Panc1 (cell line): Measurements from ENCODE around the gene BUB1. TPM values are rescaled to one million over a fixed set of nuclear protein-coding genes. Genes with fewer than 3 reads are reported as not detected.
"Not testable (repeated sequence)": the region's sequence is repeated elsewhere in the genome, so short reads cannot be mapped to it uniquely, and the experiment has no call there.

Experiments
- ATAC-seq: fragments of 200-7000 bp; cut with Tn5 transposase; 2 replicates; pipeline ENCODE4 v1.9.1; 2020; ENCODE audit warnings: mild to moderate bottlenecking, moderate library complexity
- BruUV-seq: library from RNA; stranded (reverse); fragments of 400-500 nt; replicated peaks from 2 replicates; lab custom pipeline; 2021; lab: Mats Ljungman, UMichigan
- CTCF ChIA-PET: fragments of 300-600 bp; sonication (Branson Sonifier 250); formaldehyde crosslinking; loops from one replicate; lab custom pipeline; 2022; ENCODE audit warnings: antibody characterized with exemption; lab: Charles Lee
- POLR2A ChIA-PET: fragments of 300-600 bp; sonication (Branson Sonifier 250); formaldehyde crosslinking; loops from one replicate; lab custom pipeline; 2022; ENCODE audit warnings: antibody characterized with exemption; lab: Charles Lee
- DNase-seq: peaks from one replicate; pipeline ENCODE4 v3.0.0-alpha.2; 2010; ENCODE audit warnings: low read depth, low spot score
- H3K27ac ChIP-seq: 2 replicates; pipeline ENCODE4 v1.5.1; 2011; ENCODE audit warnings: mild to moderate bottlenecking, low read length, inconsistent platforms
- H3K27me3 ChIP-seq: fragments of 200-500 bp; sonication (Bioruptor generic); 2 replicates; pipeline ENCODE4 v1.6.0; 2014; ENCODE audit warnings: low read length, inconsistent platforms; ENCODE audit not compliant: control insufficient read depth, insufficient read depth
- H3K36me3 ChIP-seq: fragments of 200-500 bp; sonication (Bioruptor generic); 2 replicates; pipeline ENCODE4 v1.5.1; 2014; ENCODE audit warnings: inconsistent platforms, mild to moderate bottlenecking, low read length, moderate library complexity; ENCODE audit not compliant: control insufficient read depth, insufficient read depth
- H3K4me1 ChIP-seq: 2 replicates; pipeline ENCODE4 v1.5.1; 2011; ENCODE audit warnings: inconsistent platforms, mild to moderate bottlenecking, low read length, moderate library complexity; ENCODE audit not compliant: control insufficient read depth, insufficient read depth
- H3K4me3 ChIP-seq, 2 experiments: 2 replicates each; pipeline ENCODE4 v1.5.1; 2011 to 2012; ENCODE audit warnings: low read depth in 2 of 2, low read length in 2 of 2, mild to moderate bottlenecking in 2 of 2, inconsistent platforms in 1 of 2, moderate library complexity in 1 of 2
- H3K9me3 ChIP-seq: fragments of 200-500 bp; sonication (Bioruptor generic); 2 replicates; pipeline ENCODE4 v1.5.1; 2014; ENCODE audit warnings: low read depth, mild to moderate bottlenecking, inconsistent platforms, low read length, moderate library complexity; ENCODE audit not compliant: control insufficient read depth, insufficient read depth
- POLR2AphosphoS5 ChIP-seq: IDR thresholded peaks from 2 replicates; pipeline ENCODE4 v1.6.1; 2012; ENCODE audit warnings: mild to moderate bottlenecking, low read depth, low read length, moderate library complexity
- SIN3A ChIP-seq: IDR thresholded peaks from 2 replicates; pipeline ENCODE4 v1.6.1; 2012; ENCODE audit warnings: low read depth, mild to moderate bottlenecking, low read length, moderate library complexity, borderline replicate concordance; ENCODE audit not compliant: insufficient read depth
- TCF7L2 ChIP-seq: IDR thresholded peaks from 2 replicates; pipeline ENCODE4 v1.6.1; 2011; ENCODE audit warnings: mild to moderate bottlenecking, low read depth, low read length, inconsistent platforms
- in situ Hi-C: cut with HindIII; loops from 2 replicates; pipeline ENCODE4 v1.10.0; 2016; ENCODE audit warnings: low sequenced_read_pairs, low pct_unique_long_range_greater_than_20kb
- intact Hi-C: fragments of 100-400 bp; cut with micrococcal nuclease; formaldehyde crosslinking; loops from one replicate; pipeline ENCODE4 v1.10.0; 2022; ENCODE audit not compliant: unreplicated experiment
- total RNA-seq: library from RNA; stranded (reverse); gene quantifications from one replicate; pipeline ENCODE4 v1.2.1, GENCODE V29; 2021; ENCODE audit not compliant: unreplicated experiment
- TF ChIP-seq, protein P1 (sequence below), 2 experiments: IDR thresholded peaks; 2 replicates each; pipeline ENCODE4 v1.6.1; 2011 to 2012; ENCODE audit warnings: low read depth in 2 of 2, control low read depth in 1 of 2, low read length in 1 of 2, mild to moderate bottlenecking in 1 of 2, moderate library complexity in 1 of 2; ENCODE audit not compliant: insufficient read depth in 1 of 2
- TF ChIP-seq, protein P2 (sequence below): fragments of 450-650 bp; IDR thresholded peaks from 2 replicates; pipeline ENCODE4 v1.5.1; 2017; ENCODE audit warnings: mild to moderate bottlenecking

BUB1 gene
- total RNA-seq, 1 experiment from 2014 or later: 91.2 TPM

DNA sequence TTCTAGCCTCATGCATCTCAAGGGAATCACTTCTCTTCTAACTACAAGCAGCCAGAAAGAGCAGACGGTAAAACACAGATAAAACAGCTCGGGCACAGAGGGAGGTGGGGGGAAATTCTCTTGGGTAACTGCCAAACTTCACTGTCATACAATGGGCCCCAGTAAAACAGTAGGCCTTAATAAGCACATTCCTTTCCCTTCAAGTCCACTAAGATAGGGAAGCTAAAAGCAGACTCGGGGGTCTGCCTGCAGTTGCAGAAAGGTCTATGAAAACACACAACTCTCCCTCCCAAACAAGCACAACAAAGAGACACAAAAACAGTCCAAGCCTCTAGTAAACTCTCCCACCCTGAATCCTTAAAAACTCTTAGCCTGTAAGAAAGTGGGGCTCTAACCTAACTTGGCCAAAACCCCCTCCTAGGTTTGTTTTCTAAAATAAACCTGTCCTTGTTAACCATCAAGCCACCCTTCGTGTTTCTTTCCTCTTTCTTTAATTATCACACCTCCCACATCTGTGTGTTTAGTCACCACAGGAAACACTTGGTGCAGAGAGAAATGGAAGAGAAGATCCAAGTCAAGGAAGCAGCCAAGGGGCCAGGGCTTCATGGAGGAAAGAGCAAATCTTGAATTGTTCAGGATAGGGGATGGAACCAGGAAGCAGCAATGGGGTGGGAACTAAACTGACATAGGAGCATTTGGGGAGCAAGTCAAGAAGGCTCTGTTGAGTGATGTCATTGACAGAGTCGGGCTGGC, 17.5 kb upstream of the BUB1 start:
- H3K27me3 ChIP-seq, CTCF ChIA-PET, H3K9me3 ChIP-seq, in situ Hi-C loops, intact Hi-C loops, H3K36me3 ChIP-seq, H3K4me3 ChIP-seq, POLR2A ChIA-PET, BruUV-seq, DNase-seq, H3K4me1 ChIP-seq, ATAC-seq, H3K27ac ChIP-seq: not testable (repeated sequence)

GRCh38 chr2:110691612-110692258, 13.9 kb upstream of the BUB1 start:
- ATAC-seq: no peak
- intact Hi-C loops (no loop called here), in situ Hi-C loops (no loop called here)
- Histone ChIP-seq H3K9me3 (peaks cover 10% of the 10 kb centered on the region; the same call in 1 of the 2 replicates), H3K36me3 (no peaks in the 10 kb centered on the region), H3K4me1 (no peaks in the 10 kb centered on the region), H3K27me3 (no peaks in the 10 kb centered on the region), H3K27ac (no peak overlapping the region), H3K4me3 (no peak overlapping the region)
- TF ChIP-seq, protein P1, sequence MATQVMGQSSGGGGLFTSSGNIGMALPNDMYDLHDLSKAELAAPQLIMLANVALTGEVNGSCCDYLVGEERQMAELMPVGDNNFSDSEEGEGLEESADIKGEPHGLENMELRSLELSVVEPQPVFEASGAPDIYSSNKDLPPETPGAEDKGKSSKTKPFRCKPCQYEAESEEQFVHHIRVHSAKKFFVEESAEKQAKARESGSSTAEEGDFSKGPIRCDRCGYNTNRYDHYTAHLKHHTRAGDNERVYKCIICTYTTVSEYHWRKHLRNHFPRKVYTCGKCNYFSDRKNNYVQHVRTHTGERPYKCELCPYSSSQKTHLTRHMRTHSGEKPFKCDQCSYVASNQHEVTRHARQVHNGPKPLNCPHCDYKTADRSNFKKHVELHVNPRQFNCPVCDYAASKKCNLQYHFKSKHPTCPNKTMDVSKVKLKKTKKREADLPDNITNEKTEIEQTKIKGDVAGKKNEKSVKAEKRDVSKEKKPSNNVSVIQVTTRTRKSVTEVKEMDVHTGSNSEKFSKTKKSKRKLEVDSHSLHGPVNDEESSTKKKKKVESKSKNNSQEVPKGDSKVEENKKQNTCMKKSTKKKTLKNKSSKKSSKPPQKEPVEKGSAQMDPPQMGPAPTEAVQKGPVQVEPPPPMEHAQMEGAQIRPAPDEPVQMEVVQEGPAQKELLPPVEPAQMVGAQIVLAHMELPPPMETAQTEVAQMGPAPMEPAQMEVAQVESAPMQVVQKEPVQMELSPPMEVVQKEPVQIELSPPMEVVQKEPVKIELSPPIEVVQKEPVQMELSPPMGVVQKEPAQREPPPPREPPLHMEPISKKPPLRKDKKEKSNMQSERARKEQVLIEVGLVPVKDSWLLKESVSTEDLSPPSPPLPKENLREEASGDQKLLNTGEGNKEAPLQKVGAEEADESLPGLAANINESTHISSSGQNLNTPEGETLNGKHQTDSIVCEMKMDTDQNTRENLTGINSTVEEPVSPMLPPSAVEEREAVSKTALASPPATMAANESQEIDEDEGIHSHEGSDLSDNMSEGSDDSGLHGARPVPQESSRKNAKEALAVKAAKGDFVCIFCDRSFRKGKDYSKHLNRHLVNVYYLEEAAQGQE (IDR thresholded peaks at IDR 0.05; ENCODE audit: insufficient read depth in 1 of 2, low read depth in 2 of 2, low read length in 1 of 2): no peak
- TF ChIP-seq TCF7L2 (no peak), SIN3A (no peak), POLR2AphosphoS5 (no peak)
- TF ChIP-seq, protein P2, sequence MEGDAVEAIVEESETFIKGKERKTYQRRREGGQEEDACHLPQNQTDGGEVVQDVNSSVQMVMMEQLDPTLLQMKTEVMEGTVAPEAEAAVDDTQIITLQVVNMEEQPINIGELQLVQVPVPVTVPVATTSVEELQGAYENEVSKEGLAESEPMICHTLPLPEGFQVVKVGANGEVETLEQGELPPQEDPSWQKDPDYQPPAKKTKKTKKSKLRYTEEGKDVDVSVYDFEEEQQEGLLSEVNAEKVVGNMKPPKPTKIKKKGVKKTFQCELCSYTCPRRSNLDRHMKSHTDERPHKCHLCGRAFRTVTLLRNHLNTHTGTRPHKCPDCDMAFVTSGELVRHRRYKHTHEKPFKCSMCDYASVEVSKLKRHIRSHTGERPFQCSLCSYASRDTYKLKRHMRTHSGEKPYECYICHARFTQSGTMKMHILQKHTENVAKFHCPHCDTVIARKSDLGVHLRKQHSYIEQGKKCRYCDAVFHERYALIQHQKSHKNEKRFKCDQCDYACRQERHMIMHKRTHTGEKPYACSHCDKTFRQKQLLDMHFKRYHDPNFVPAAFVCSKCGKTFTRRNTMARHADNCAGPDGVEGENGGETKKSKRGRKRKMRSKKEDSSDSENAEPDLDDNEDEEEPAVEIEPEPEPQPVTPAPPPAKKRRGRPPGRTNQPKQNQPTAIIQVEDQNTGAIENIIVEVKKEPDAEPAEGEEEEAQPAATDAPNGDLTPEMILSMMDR: no peak
- no TSS peak for BruUV-seq
- CTCF ChIA-PET: no interaction called here
- DNase-seq: no peak
- POLR2A ChIA-PET: no interaction called here
